Kidney (tissue), 14 donors: ENCODE measurements around the gene FURIN. TPM values are rescaled to one million over a fixed set of nuclear protein-coding genes. Genes with fewer than 3 reads are reported as not detected.

Experiments used
- DNase-seq, 5 donors: peaks; one replicate each; pipeline ENCODE4 v3.0.0-alpha.2; 2013 to 2020
- FAIRE-seq: peaks from 2 replicates; lab custom pipeline; 2012; peaks lifted over from hg19 to GRCh38; lab: Jason Lieb, UNC
- H3K27ac ChIP-seq, 2 donors: one replicate each; pipeline ENCODE4 v1.7.0; 2013; ENCODE audit warnings: low read depth in 2 of 2, low read length in 2 of 2, inconsistent platforms in 1 of 2
- H3K27me3 ChIP-seq: one replicate; pipeline ENCODE4 v1.7.1; 2013; ENCODE audit warnings: low read length, inconsistent platforms; ENCODE audit not compliant: control insufficient read depth, insufficient read depth
- H3K36me3 ChIP-seq, 3 donors: one replicate each; pipeline versions ENCODE4 v1.7.0 to v1.7.1; 2013; ENCODE audit warnings: low read length in 3 of 3, control low read depth in 1 of 3, inconsistent platforms in 1 of 3; ENCODE audit not compliant: insufficient read depth in 3 of 3, control insufficient read depth in 2 of 3
- H3K4me1 ChIP-seq, 3 donors: one replicate each; pipeline versions ENCODE4 v1.7.0 to v1.7.1; 2013; ENCODE audit warnings: low read length in 3 of 3, inconsistent platforms in 1 of 3, low read depth in 1 of 3; ENCODE audit not compliant: control insufficient read depth in 2 of 3, insufficient read depth in 2 of 3
- H3K4me3 ChIP-seq, 3 donors: one replicate each; pipeline versions ENCODE4 v1.7.0 to v1.8.1; 2013; ENCODE audit warnings: low read length in 3 of 3, control low read depth in 1 of 3, inconsistent platforms in 1 of 3
- H3K9ac ChIP-seq, 3 donors: one replicate each; pipeline versions ENCODE4 v1.7.0 to v1.7.1; 2013; ENCODE audit warnings: low read length in 3 of 3, control low read depth in 1 of 3, inconsistent platforms in 1 of 3
- H3K9me3 ChIP-seq, 3 donors: one replicate each; pipeline versions ENCODE4 v1.7.0 to v1.7.1; 2013; ENCODE audit warnings: low read length in 3 of 3, control low read depth in 1 of 3, inconsistent platforms in 1 of 3; ENCODE audit not compliant: control insufficient read depth in 2 of 3, insufficient read depth in 1 of 3
- intact Hi-C: fragments of 100-400 bp; cut with DNase I; formaldehyde crosslinking; loops from one replicate; pipeline ENCODE4 v1.11.1; 2022
- polyA plus RNA-seq: library from polyadenylated mRNA; stranded (reverse); fragments of 350-450 nt; fragmentation: Illumina TruSeq; extraction: RNeasy Lipid Tissue Mini Kit (QIAGEN cat#74804); gene quantifications from one replicate; pipeline ENCODE4 v1.2.3, GENCODE V29; 2014; ENCODE audit warnings: low read depth, low replicate concordance; ENCODE audit not compliant: insufficient read depth
- total RNA-seq: library from RNA; stranded (reverse); fragmentation: NEBNext Ultra II Directional; extraction: Animal tissue kit (Norgen Biotek cat#: 25700); gene quantifications from one replicate; pipeline ENCODE4 v1.2.1, GENCODE V29; 2021
- TF ChIP-seq, protein P1 (sequence below): IDR thresholded peaks from 3 replicates; pipeline ENCODE4 v1.5.1; 2012; ENCODE audit warnings: mild to moderate bottlenecking, moderate library complexity, borderline replicate concordance; ENCODE audit not compliant: insufficient read depth; ENCODE audit errors: extremely low read depth
- donor health status: control.
- donor health status: control.
- donor health status: control.
- donor health status: control.
- donor health status: control.
- donor health status: DM: yes; HTN: yes; CAD: no.
- donor health status: Normal renal cell carcinoma (clear cell type).

The FURIN gene
- total and polyA plus RNA-seq, 2 donors from 2014 or later, result 36.4 to 75.9 TPM

DNA sequence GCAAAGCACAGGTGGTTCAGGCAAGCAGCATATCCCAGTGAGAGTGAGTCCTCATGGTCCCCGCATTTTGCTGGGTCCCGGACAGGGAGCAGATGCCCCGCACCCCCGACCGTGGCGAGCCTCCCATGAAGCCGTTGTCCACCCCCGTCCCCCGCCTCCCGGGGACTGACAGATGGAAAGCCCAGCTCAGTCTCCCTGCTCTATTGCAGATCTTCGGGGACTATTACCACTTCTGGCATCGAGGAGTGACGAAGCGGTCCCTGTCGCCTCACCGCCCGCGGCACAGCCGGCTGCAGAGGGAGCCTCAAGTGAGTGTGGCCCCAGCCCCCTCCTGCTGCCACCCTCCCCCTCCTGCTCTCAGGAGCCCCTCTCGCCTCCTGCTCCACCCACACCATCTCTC lies 7.7 kb downstream of the FURIN start:
- Histone ChIP-seq H3K9ac (no peak overlapping the region), H3K27me3 (no peaks in the 10 kb centered on the region), H3K4me3 (no peak overlapping the region), H3K4me1 (peaks cover 0 to 14% (median 3%) of the 10 kb centered on the region in 3 donors), H3K36me3 (peaks cover 2 to 34% (median 17%) of the 10 kb centered on the region in 3 donors), H3K9me3 (no peaks in the 10 kb centered on the region), H3K27ac (no peak overlapping the region)
- TF ChIP-seq, protein P1, sequence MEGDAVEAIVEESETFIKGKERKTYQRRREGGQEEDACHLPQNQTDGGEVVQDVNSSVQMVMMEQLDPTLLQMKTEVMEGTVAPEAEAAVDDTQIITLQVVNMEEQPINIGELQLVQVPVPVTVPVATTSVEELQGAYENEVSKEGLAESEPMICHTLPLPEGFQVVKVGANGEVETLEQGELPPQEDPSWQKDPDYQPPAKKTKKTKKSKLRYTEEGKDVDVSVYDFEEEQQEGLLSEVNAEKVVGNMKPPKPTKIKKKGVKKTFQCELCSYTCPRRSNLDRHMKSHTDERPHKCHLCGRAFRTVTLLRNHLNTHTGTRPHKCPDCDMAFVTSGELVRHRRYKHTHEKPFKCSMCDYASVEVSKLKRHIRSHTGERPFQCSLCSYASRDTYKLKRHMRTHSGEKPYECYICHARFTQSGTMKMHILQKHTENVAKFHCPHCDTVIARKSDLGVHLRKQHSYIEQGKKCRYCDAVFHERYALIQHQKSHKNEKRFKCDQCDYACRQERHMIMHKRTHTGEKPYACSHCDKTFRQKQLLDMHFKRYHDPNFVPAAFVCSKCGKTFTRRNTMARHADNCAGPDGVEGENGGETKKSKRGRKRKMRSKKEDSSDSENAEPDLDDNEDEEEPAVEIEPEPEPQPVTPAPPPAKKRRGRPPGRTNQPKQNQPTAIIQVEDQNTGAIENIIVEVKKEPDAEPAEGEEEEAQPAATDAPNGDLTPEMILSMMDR, result no peak
- no peak for FAIRE-seq
- intact Hi-C loops, result no loop called here
- DNase-seq, result no peak

DNA sequence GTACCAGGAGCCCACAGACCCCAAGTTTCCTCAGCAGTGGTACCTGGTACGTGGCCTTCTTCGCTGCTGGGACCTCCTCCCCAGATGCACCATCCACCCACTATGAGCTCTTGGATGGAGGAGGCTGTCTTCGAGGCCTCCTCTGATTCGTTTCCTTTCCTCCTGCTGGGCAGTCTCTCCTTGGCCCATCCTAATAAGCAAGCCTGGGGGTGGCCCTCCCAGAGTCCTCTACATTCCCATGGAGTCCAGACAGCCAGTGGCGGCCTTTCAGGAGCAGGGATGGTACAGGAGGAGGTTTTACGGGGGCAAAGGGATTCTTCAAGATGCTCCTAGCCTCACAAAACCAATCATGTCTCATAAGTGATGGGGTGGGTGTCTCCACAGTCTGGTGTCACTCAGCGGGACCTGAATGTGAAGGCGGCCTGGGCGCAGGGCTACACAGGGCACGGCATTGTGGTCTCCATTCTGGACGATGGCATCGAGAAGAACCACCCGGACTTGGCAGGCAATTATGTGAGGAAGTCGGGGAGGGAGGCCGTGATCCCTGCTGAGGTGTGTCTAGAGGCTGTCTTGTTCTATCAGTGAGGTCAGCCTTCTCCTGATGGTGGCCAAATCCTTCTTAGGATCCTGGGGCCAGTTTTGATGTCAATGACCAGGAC lies 8.3 kb downstream of the FURIN start:
- Histone ChIP-seq H3K9me3 (no peaks in the 10 kb centered on the region), H3K9ac (no peak overlapping the region), H3K27me3 (no peaks in the 10 kb centered on the region), H3K4me3 (no peak overlapping the region), H3K27ac (no peak overlapping the region), H3K4me1 (peaks cover 0 to 14% (median 3%) of the 10 kb centered on the region in 3 donors), H3K36me3 (peaks cover 2 to 35% (median 17%) of the 10 kb centered on the region in 3 donors)
- FAIRE-seq (no peak), DNase-seq (no peak)
- TF ChIP-seq, protein P1, result no peak
- intact Hi-C loops, result no loop called here

GRCh38 chr15:90877315-90877714 lies 8.9 kb downstream of the FURIN start:
- H3K9ac ChIP-seq, result no peak overlapping the region
- H3K36me3 ChIP-seq, result peaks cover 2 to 35% (median 17%) of the 10 kb centered on the region in 3 donors
- H3K27me3 ChIP-seq, result no peaks in the 10 kb centered on the region
- H3K9me3 ChIP-seq, result no peaks in the 10 kb centered on the region
- DNase-seq (no peak), FAIRE-seq (no peak)
- no peak overlapping the region for H3K27ac ChIP-seq
- H3K4me3 ChIP-seq, result no peak overlapping the region
- intact Hi-C loops, result no loop called here
- TF ChIP-seq, protein P1, result no peak
- peaks cover 0 to 14% (median 3%) of the 10 kb centered on the region in 3 donors for H3K4me1 ChIP-seq
